K562 (cell line): ENCODE results near the gene SOX12. TPM values are rescaled to one million over a fixed set of nuclear protein-coding genes. Genes with fewer than 3 reads are reported as not detected.

Experiments used
- ATF1 ChIP-seq, 2 experiments: fragments of 450-650 bp in 1 of 2; IDR thresholded peaks; 2 replicates each; pipeline ENCODE4 v1.6.1; 2016; ENCODE audit warnings: missing compliant biosample characterization in 1 of 2, missing genetic modification characterization in 1 of 2
- ATF2 ChIP-seq: sonication (generic); formaldehyde crosslinking; IDR thresholded peaks from 2 replicates; pipeline ENCODE4 v1.8.1; 2022; ENCODE audit warnings: missing genetic modification reagents
- GATAD2B ChIP-seq: fragments of 450-650 bp; IDR thresholded peaks from 2 replicates; pipeline ENCODE4 v1.6.1; 2017; ENCODE audit warnings: mild to moderate bottlenecking, borderline replicate concordance
- IRF1 ChIP-seq: sonication (generic); formaldehyde crosslinking; IDR thresholded peaks from 2 replicates; pipeline ENCODE4 v1.8.0; 2022; ENCODE audit warnings: missing genetic modification reagents, mild to moderate bottlenecking, borderline replicate concordance
- JUND ChIP-seq, 2 experiments: IDR thresholded peaks; 2 replicates in 1 of 2; 3 replicates in 1 of 2; pipeline ENCODE4 v1.6.1; 2011; ENCODE audit warnings: borderline replicate concordance in 2 of 2, low read depth in 2 of 2, low read length in 2 of 2, improper control_type of control experiment in 1 of 2, missing biosample characterization in 1 of 2, missing genetic modification characterization in 1 of 2, missing genetic modification reagents in 1 of 2
- NONO ChIP-seq, 2 experiments: fragments of 200-400 bp in 1 of 2; fragments of 450-650 bp in 1 of 2; formaldehyde crosslinking in 1 of 2; IDR thresholded peaks; 2 replicates each; pipeline ENCODE4 v1.6.1; 2017; ENCODE audit warnings: low read depth in 2 of 2, mild to moderate bottlenecking in 2 of 2, moderate library complexity in 2 of 2, low read length in 1 of 2
- RFX7 ChIP-seq: fragments of 250-450 bp; sonication (Bioruptor Pico); IDR thresholded peaks from 2 replicates; pipeline ENCODE4 v1.5.1; 2021; ENCODE audit warnings: mild to moderate bottlenecking
- ZNF282 ChIP-seq: sonication (generic); formaldehyde crosslinking; IDR thresholded peaks from 2 replicates; pipeline ENCODE4 v1.8.1; 2023; ENCODE audit warnings: missing genetic modification reagents
- polyA plus RNA-seq, 8 experiments: library from polyadenylated mRNA; depleted of rRNA in 4 of 8; stranded (reverse) in 5 of 8; unstranded in 3 of 8; fragments of >200 nt; fragmentation: Nextera tagmentation in 2 of 8; fragmentation: Illumina TruSeq in 1 of 8; extraction: Ambion mirVana in 2 of 8; extraction: Trizol in 1 of 8; gene quantifications; 2 replicates each; pipeline versions ENCODE4 v1.2.1 to v1.2.3, GENCODE V29; 2011 to 2014; ENCODE audit warnings: inconsistent platforms in 1 of 8, missing spikeins in 1 of 8
- total RNA-seq, 7 experiments: library from RNA; depleted of rRNA in 6 of 7; stranded (reverse); fragments of >200 nt in 6 of 7; fragmentation: Illumina TruSeq in 2 of 7; extraction: Trizol in 2 of 7; gene quantifications; 2 replicates each; pipeline versions ENCODE4 v1.2.1 to v1.2.3, GENCODE V29; 2011 to 2021; ENCODE audit warnings: low replicate concordance in 1 of 7
- TF ChIP-seq, protein P1 (sequence below): sonication (generic); formaldehyde crosslinking; IDR thresholded peaks from 2 replicates; pipeline ENCODE4 v1.8.0; 2022; ENCODE audit warnings: mild to moderate bottlenecking, missing genetic modification reagents
- TF ChIP-seq, protein P2 (sequence below): sonication (generic); formaldehyde crosslinking; IDR thresholded peaks from 2 replicates; pipeline ENCODE4 v1.8.0; 2022; ENCODE audit warnings: mild to moderate bottlenecking, missing genetic modification reagents, borderline replicate concordance
- TF ChIP-seq, protein P3 (sequence below): fragments of 200-800 bp; sonication (Bioruptor generic); IDR thresholded peaks from 2 replicates; pipeline ENCODE4 v1.6.1; 2017; ENCODE audit warnings: missing genetic modification characterization, missing compliant biosample characterization

SOX12 gene
- total and polyA plus RNA-seq, 9 of the 15 experiments (the other 6 are each of a cell fraction or from before 2014, with no cell fraction given) = 0.42 to 26.3 (median 2.6) TPM

GRCh38 chr20:324177-325044 lies 941 bp upstream of the SOX12 start (continued):
- TF ChIP-seq ZNF282 (CRISPR knock-in tag) (peak; percentile 84; the same call in 1 of the 2 replicates), ATF1 (CRISPR knock-in tag; IDR thresholded peaks at IDR 0.05) (no peak), ATF1 (tag; IDR thresholded peaks at IDR 0.05) (no peak; the same call in 1 of the 2 replicates), RFX7 (CRISPR knock-in tag) (no peak), JUND (IDR thresholded peaks at IDR 0.05; ENCODE audit: borderline replicate concordance, low read depth, low read length) (0 out of 2 replicates have a peak, but pooled peaks have one; percentile 27), JUND (tag; IDR thresholded peaks at IDR 0.05; ENCODE audit: borderline replicate concordance, low read depth, low read length) (no peak), NONO (IDR thresholded peaks at IDR 0.05; ENCODE audit: low read depth in 2 of 2, low read length in 1 of 2) (no peak), GATAD2B (no peak), ATF2 (CRISPR knock-in tag) (0 out of 2 replicates have a peak, but pooled peaks have one; percentile 58), IRF1 (CRISPR knock-in tag) (no peak; the same call in 1 of the 2 replicates)
- TF ChIP-seq, protein P1, sequence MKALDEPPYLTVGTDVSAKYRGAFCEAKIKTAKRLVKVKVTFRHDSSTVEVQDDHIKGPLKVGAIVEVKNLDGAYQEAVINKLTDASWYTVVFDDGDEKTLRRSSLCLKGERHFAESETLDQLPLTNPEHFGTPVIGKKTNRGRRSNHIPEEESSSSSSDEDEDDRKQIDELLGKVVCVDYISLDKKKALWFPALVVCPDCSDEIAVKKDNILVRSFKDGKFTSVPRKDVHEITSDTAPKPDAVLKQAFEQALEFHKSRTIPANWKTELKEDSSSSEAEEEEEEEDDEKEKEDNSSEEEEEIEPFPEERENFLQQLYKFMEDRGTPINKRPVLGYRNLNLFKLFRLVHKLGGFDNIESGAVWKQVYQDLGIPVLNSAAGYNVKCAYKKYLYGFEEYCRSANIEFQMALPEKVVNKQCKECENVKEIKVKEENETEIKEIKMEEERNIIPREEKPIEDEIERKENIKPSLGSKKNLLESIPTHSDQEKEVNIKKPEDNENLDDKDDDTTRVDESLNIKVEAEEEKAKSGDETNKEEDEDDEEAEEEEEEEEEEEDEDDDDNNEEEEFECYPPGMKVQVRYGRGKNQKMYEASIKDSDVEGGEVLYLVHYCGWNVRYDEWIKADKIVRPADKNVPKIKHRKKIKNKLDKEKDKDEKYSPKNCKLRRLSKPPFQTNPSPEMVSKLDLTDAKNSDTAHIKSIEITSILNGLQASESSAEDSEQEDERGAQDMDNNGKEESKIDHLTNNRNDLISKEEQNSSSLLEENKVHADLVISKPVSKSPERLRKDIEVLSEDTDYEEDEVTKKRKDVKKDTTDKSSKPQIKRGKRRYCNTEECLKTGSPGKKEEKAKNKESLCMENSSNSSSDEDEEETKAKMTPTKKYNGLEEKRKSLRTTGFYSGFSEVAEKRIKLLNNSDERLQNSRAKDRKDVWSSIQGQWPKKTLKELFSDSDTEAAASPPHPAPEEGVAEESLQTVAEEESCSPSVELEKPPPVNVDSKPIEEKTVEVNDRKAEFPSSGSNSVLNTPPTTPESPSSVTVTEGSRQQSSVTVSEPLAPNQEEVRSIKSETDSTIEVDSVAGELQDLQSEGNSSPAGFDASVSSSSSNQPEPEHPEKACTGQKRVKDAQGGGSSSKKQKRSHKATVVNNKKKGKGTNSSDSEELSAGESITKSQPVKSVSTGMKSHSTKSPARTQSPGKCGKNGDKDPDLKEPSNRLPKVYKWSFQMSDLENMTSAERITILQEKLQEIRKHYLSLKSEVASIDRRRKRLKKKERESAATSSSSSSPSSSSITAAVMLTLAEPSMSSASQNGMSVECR (CRISPR knock-in tag) = peak; percentile 92
- TF ChIP-seq, protein P2, sequence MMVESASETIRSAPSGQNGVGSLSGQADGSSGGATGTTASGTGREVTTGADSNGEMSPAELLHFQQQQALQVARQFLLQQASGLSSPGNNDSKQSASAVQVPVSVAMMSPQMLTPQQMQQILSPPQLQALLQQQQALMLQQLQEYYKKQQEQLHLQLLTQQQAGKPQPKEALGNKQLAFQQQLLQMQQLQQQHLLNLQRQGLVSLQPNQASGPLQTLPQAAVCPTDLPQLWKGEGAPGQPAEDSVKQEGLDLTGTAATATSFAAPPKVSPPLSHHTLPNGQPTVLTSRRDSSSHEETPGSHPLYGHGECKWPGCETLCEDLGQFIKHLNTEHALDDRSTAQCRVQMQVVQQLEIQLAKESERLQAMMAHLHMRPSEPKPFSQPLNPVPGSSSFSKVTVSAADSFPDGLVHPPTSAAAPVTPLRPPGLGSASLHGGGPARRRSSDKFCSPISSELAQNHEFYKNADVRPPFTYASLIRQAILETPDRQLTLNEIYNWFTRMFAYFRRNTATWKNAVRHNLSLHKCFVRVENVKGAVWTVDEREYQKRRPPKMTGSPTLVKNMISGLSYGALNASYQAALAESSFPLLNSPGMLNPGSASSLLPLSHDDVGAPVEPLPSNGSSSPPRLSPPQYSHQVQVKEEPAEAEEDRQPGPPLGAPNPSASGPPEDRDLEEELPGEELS (CRISPR knock-in tag) = peak; percentile 99
- TF ChIP-seq, protein P3, sequence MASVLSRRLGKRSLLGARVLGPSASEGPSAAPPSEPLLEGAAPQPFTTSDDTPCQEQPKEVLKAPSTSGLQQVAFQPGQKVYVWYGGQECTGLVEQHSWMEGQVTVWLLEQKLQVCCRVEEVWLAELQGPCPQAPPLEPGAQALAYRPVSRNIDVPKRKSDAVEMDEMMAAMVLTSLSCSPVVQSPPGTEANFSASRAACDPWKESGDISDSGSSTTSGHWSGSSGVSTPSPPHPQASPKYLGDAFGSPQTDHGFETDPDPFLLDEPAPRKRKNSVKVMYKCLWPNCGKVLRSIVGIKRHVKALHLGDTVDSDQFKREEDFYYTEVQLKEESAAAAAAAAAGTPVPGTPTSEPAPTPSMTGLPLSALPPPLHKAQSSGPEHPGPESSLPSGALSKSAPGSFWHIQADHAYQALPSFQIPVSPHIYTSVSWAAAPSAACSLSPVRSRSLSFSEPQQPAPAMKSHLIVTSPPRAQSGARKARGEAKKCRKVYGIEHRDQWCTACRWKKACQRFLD (CRISPR knock-in tag) = peak; percentile 78
